Central memory CD8-positive, alpha-beta T cell (primary cell): ENCODE data around the gene MED31.
A peak's percentile ranks its signal among the peaks of the same experiment; 100 is the strongest.
"Not testable (repeated sequence)": the region's sequence is repeated elsewhere in the genome, so short reads cannot be mapped to it uniquely, and the experiment has no call there.

ENCODE experiments used
- ATAC-seq: fragments of 150-1000 bp; cut with Tn5 transposase; replicated peaks from 2 replicates; pipeline ENCODE4 v1.10.0; 2022; ENCODE audit warnings: mild to moderate bottlenecking, moderate FRiP score, moderate number of reproducible peaks; ENCODE audit not compliant: poor library complexity, severe bottlenecking; ENCODE audit errors: extremely low read depth
- DNase-seq, 2 donors: peaks; one replicate each; pipeline ENCODE4 v3.0.0; 2021; ENCODE audit warnings: low spot score in 2 of 2
- H3K27ac Mint-ChIP-seq: one replicate; pipeline ENCODE4 v1.8.0; 2022; ENCODE audit warnings: low read depth, mild to moderate bottlenecking, moderate library complexity, mixed read lengths
- H3K27me3 Mint-ChIP-seq: one replicate; pipeline ENCODE4 v1.8.0; 2022; ENCODE audit warnings: mixed read lengths
- H3K36me3 Mint-ChIP-seq: one replicate; pipeline ENCODE4 v1.8.0; 2022; ENCODE audit warnings: mild to moderate bottlenecking, moderate library complexity, mixed read lengths; ENCODE audit not compliant: insufficient read depth
- H3K4me1 Mint-ChIP-seq: one replicate; pipeline ENCODE4 v1.8.0; 2022; ENCODE audit warnings: mixed read lengths
- H3K4me3 Mint-ChIP-seq: one replicate; pipeline ENCODE4 v1.8.0; 2022; ENCODE audit warnings: mild to moderate bottlenecking, moderate library complexity, mixed read lengths
- H3K9me3 Mint-ChIP-seq: one replicate; pipeline ENCODE4 v1.8.0; 2022; ENCODE audit warnings: mixed read lengths

MED31 gene

DNA sequence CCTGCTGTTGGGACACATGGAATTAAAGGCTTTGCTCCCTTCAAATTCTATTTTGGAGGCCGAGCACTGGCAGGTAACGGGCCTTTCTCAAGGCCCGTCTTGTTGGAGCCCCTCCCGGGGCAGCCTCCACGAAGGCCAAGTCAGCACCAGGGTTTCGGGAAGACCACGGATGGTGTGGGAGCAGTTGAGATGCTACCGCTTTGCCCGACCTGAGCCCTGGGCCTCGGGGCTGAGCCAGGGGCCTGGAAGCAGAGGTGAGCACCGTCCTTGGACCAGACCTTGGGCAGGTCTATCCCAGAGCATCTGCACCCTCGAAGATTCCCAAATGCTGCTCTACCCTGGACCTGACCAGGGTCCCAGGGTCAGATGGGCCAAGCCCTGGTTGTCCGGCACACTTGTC, 23.2 kb upstream of the MED31 start:
- Mint-ChIP-seq H3K9me3 (no peaks in the 10 kb centered on the region), H3K4me1 (peaks cover 12% of the 10 kb centered on the region), H3K27ac (no peak overlapping the region), H3K27me3 (peaks cover 22% of the 10 kb centered on the region), H3K36me3 (no peaks in the 10 kb centered on the region), H3K4me3 (no peak overlapping the region)
- ATAC-seq: no peak
- DNase-seq: no peak

DNA sequence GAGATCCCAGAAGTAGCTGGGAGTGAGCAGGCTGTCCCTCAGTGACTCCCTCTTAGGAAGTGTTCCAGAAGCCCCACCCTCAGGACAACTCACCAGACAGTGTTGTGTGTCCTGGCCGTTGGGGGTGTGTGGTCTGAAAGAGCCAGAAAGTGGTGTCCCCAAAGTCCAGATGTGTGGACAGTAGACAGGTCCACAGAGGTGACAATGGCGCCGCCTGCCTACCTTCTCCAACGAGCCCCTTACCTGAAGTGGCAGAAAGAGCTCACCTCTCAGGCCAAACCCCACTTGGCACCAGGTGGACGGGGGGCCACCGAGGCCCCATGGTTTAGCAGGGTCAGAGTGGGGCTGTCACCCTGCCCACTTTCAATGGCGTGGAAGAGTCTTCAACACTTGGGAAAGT, 20.0 kb upstream of the MED31 start:
- H3K27ac Mint-ChIP-seq: no peak overlapping the region
- ATAC-seq: no peak
- H3K4me1 Mint-ChIP-seq: no peaks in the 10 kb centered on the region
- no peak for DNase-seq
- H3K27me3 Mint-ChIP-seq: no peaks in the 10 kb centered on the region
- no peaks in the 10 kb centered on the region for H3K36me3 Mint-ChIP-seq
- H3K4me3 Mint-ChIP-seq: no peak overlapping the region
- H3K9me3 Mint-ChIP-seq: no peaks in the 10 kb centered on the region

DNA sequence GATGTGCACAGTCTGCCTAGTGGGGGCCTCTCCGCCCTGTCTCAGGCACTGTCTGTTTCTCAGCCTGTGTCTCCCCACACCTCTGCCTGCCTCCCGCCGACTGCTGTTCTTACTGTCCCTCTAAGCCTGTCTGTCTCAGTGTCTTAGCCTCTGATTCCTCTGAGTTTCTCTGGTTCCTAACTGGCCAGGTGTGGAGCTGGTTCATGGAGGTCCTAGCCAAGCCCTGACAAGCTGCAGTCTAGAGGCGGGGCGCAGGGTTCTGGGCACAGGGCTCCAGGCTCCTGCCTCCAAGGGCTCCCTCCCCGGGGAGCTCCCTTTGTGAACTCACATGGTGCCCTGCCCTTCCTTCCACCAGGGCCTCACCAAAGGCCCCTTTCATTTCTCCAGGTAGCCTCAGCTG, 19.6 kb upstream of the MED31 start:
- no peak overlapping the region for H3K27ac Mint-ChIP-seq
- H3K4me1 Mint-ChIP-seq: no peaks in the 10 kb centered on the region
- H3K9me3 Mint-ChIP-seq: no peaks in the 10 kb centered on the region
- no peaks in the 10 kb centered on the region for H3K27me3 Mint-ChIP-seq
- DNase-seq: no peak
- H3K4me3 Mint-ChIP-seq: no peak overlapping the region
- H3K36me3 Mint-ChIP-seq: no peaks in the 10 kb centered on the region
- ATAC-seq: no peak

DNA sequence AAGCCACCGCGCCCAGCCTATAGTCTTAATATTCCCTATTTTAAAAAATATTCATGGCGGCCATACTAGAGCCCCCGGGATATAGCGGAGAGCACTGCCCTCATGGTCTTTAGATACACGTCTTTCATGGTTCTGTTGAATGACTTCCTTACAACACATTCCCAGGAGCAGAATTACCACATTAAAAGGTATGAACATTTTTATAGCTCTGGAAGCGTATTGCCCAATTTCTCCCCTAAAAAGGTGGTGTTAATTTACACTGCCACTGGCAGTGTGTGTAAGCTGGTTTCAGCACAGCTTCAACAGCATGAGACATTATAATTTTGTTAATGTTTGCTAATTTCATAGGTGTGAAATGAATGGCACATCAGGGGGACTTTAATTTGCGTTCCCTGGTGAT, 19.2 kb upstream of the MED31 start:
- Mint-ChIP-seq H3K4me3 (no peak overlapping the region), H3K36me3 (no peaks in the 10 kb centered on the region), H3K27ac (no peak overlapping the region), H3K4me1 (no peaks in the 10 kb centered on the region), H3K9me3 (no peaks in the 10 kb centered on the region), H3K27me3 (no peaks in the 10 kb centered on the region)
- ATAC-seq: no peak
- no peak for DNase-seq

DNA sequence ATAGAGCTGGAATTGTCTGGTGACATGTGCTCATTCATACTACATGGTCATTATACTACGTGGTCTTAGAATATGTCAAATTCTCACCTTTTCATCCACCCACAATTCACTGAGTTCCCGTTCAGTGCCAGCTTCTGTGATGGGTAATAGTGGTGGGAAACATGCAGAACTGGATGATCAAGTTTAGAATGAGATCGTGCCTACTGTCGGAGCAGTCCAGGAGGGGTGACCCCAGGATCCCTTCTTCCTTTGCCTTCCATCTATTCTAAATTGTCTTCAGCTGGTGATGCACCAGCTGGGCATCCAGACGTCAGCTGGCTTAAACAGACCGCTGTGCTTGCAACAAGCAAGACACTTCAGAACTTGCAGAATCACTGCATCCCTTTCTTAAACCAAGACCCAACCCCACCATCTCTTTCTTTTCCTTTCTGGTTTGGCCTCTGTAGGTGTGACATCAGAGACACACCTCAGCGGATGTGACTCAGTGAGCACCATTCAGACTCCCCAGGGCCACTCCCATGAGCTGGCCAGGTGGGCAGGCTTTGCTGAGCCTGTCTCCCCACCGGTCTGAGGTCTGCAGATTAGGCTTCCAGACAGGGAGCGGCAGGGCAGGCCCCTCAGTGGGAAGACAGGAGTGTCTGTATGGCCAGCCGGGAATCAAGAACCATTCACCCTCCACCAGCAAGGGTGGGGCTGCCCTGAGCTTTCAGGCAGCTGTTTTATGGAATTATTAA, 18.2 kb upstream of the MED31 start:
- peaks cover 5% of the 10 kb centered on the region for H3K4me1 Mint-ChIP-seq
- DNase-seq (no peak), ATAC-seq (no peak)
- H3K27ac Mint-ChIP-seq: no peak overlapping the region
- H3K9me3 Mint-ChIP-seq: no peaks in the 10 kb centered on the region
- H3K4me3 Mint-ChIP-seq: no peak overlapping the region
- no peaks in the 10 kb centered on the region for H3K27me3 Mint-ChIP-seq
- H3K36me3 Mint-ChIP-seq: no peaks in the 10 kb centered on the region

DNA sequence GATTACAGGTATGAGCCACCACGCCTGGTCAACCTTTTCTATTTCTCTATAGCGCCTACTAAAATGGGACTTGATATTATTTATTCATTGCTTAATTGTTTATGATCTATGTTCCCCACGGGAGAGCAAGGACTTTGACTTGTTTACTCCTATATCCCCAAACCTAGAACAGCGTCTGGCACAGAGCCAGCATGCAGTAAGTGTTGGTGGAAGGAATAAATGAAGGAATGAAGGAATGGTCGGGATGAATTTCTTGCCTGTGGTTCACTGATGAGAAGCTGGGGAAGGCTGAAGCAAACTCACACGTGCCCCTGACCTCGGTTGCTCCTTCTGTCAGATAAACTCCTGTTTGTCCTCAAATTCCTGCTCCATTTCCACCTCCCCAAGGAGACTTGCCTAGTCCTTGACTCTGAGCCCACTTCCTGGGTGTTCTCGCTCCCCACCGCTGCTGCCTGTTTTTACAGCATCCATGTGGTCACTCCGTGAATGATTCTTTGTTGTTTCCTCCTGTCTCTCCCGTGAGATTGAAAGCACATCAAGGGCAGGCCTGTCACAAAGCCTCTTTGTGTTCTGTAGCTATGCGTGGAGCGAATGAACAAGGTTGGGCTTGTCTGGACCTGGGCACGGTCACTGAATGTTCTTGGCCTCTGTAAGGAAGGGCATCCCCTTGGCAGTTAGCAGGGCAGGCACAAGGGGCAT, 17.5 kb upstream of the MED31 start:
- Mint-ChIP-seq H3K4me3 (no peak overlapping the region), H3K4me1 (peaks cover 5% of the 10 kb centered on the region), H3K27ac (no peak overlapping the region), H3K36me3 (no peaks in the 10 kb centered on the region), H3K9me3 (no peaks in the 10 kb centered on the region), H3K27me3 (no peaks in the 10 kb centered on the region)
- no peak for ATAC-seq
- no peak for DNase-seq

DNA sequence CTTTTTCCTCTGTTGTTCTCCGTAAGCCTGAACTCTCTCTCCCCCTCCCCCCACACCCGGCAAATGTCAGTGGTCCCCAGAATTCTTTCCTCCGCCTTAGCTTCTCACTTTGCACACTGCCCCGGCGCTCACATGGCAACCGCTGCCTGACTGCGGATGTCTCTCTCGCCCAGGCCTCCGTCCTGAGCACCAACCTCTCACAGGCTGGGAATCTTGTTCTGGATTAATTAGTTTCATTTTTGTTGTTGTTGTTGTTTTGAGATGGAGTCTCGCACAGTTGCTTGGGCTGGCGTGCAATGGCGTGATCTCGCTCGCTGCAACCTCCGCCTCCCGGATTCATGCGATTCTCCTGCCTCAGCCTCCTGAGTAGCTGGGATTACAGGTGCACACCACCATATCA, 16.8 kb upstream of the MED31 start:
- no peaks in the 10 kb centered on the region for H3K9me3 Mint-ChIP-seq
- H3K27me3 Mint-ChIP-seq: no peaks in the 10 kb centered on the region
- H3K4me3 Mint-ChIP-seq: no peak overlapping the region
- H3K36me3 Mint-ChIP-seq: no peaks in the 10 kb centered on the region
- ATAC-seq (no peak), DNase-seq (no peak)
- H3K27ac Mint-ChIP-seq: no peak overlapping the region
- H3K4me1 Mint-ChIP-seq: peaks cover 5% of the 10 kb centered on the region

DNA sequence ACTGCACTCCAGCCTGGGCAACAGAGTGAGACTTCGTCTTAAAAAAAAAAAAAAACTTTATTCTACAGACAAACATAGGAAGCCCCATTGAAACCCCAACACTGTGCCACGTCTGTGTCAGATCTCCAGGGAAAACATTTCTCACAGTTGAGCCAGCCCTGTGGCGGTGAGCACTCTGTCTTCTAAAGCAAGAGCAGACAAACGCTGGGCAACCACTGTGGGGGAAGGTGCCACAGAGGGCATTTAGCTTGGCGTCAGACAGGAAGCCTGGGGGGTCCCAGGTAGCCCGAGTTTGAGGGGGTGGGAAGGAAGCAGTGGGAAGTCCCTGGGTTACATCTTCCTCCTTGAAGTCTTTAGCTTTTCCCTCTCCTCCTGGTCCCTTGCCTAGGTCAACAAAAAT, 16.1 kb upstream of the MED31 start:
- Mint-ChIP-seq H3K9me3 (no peaks in the 10 kb centered on the region), H3K36me3 (peaks cover 2% of the 10 kb centered on the region), H3K27ac (no peak overlapping the region), H3K4me3 (no peak overlapping the region), H3K27me3 (no peaks in the 10 kb centered on the region), H3K4me1 (peaks cover 5% of the 10 kb centered on the region)
- ATAC-seq (no peak), DNase-seq (no peak)

DNA sequence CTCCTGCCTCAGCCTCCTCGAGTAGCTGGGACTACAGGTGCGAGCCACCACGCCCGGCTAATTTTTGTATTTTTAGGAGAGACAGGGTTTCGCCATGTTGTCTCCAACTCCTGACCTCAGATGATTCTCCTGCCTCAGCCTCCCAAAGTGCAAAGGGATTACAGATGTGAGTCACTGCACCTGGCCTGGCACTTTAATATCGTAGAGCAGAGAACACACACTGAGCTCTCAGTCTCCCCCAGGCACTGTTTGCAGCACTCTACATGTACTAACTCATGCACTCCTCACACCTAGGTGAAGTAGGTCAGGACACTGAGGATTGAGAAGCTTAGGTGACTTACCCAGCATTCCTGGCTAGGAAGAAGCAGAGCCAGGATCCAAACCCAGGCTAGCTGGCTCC, 15.2 kb upstream of the MED31 start:
- no peak for DNase-seq
- H3K4me1 Mint-ChIP-seq: peaks cover 5% of the 10 kb centered on the region
- H3K9me3 Mint-ChIP-seq: no peaks in the 10 kb centered on the region
- no peak overlapping the region for H3K4me3 Mint-ChIP-seq
- H3K36me3 Mint-ChIP-seq: peaks cover 2% of the 10 kb centered on the region
- no peaks in the 10 kb centered on the region for H3K27me3 Mint-ChIP-seq
- no peak for ATAC-seq
- no peak overlapping the region for H3K27ac Mint-ChIP-seq

DNA sequence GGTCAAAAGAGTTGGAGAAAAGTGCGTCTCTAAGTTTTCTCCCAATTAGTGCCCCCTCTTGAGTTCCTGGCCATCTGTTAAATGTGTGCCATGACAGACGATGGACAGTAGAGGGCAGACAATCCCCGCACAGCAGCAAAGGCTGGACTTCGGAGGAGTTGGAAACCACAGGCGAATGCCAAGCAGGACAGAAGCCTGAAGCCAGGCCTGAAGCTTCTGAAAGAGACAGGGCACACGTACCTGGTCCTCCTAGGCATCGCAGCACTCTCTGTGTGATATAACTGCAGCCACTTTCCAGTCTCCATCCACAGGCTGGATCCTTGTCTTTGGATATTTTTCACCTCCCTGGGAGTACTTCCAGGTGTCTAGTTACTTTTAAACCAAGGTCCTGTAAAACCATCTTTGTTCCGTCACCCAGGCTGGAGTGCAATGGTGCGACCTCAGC, 14.7 kb upstream of the MED31 start:
- no peak overlapping the region for H3K27ac Mint-ChIP-seq
- no peak for DNase-seq

DNA sequence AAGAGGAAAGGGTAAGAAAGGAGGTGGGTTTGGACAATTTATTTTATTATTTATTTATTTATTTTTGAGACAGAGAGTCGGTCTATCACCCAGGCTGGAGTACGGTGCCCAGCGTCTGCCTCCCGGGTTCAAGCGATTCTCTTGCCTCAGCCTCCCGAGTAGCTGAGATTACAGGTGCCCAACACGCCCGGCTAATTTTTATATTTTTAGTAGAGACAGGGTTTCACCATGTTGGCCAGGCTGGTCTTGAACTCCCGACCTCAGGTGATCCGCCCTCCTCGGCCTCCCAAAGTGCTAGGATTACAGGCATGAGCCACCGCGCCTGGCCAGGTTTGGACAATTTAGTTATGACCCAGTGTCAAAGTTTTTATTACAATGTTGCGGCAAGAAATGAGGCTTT, 11.8 kb upstream of the MED31 start:
- H3K4me1 Mint-ChIP-seq: peaks cover 30% of the 10 kb centered on the region
- H3K27me3 Mint-ChIP-seq, ATAC-seq, H3K4me3 Mint-ChIP-seq, H3K9me3 Mint-ChIP-seq, H3K36me3 Mint-ChIP-seq, DNase-seq, H3K27ac Mint-ChIP-seq: not testable (repeated sequence)

More for the DNA sequence above, 14.7 kb upstream of the MED31 start:
- Mint-ChIP-seq H3K4me3 (no peak overlapping the region), H3K9me3 (no peaks in the 10 kb centered on the region), H3K27me3 (no peaks in the 10 kb centered on the region), H3K36me3 (peaks cover 2% of the 10 kb centered on the region), H3K4me1 (peaks cover 10% of the 10 kb centered on the region)
- no peak for ATAC-seq

DNA sequence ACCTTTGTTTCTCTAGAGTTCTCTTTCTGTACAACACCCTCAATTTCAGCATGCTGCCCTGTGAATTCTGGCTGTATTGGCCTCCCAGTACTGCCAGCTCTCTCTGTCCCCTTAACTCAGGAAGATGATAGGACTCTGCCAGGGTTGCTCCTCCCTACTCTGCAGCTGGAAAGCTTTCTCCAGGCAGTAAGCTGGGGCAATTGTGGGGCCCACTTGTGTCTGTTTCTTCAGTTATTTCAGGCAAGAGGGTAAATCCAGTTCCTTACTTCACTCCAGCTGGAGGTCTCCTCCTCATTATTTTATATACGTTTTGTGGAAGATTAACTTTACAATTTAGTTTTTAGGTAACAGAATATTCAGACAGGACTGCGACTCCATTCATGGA, 10.1 kb upstream of the MED31 start:
- Mint-ChIP-seq H3K27me3 (no peaks in the 10 kb centered on the region), H3K27ac (no peak overlapping the region), H3K9me3 (no peaks in the 10 kb centered on the region), H3K4me3 (peak overlapping the region; percentile 6), H3K4me1 (peaks cover 42% of the 10 kb centered on the region), H3K36me3 (peaks cover 5% of the 10 kb centered on the region)
- ATAC-seq (no peak), DNase-seq (no peak)

DNA sequence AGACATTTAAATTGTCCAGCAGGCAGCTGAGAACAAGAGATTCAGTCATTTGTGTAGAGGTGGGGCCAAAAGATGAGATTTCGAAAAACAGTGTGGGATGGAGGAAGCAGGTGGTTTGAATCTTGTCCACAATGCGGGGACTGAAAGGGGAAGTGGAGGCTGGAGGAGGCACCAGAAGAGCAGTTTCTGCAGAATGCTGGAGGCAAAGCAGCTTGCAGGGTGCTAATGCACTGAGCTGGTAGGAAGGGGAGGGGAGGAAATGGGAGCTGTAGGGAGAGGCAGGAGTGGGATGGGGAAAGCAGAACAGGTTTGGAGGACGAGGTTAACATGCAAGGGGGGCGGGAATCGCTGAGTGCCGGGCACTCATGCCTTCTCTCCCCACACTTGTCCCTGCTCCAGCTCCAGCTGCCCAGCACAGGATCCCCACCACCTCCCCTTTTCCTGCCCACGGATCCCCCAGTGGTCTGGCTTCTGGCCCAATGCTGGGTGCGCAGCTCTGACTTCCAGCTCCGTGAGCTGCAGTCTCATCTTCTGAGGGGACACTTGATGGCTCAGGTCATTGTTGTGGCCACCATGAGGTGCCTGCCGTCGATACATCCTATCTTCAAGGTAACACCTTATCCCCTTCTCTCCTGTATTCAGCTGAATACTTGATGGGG, 9.5 kb upstream of the MED31 start:
- peaks cover 8% of the 10 kb centered on the region for H3K36me3 Mint-ChIP-seq
- ATAC-seq (no peak), DNase-seq (no peak)
- H3K4me3 Mint-ChIP-seq: peak overlapping the region; percentile 6
- peaks cover 42% of the 10 kb centered on the region for H3K4me1 Mint-ChIP-seq
- no peaks in the 10 kb centered on the region for H3K9me3 Mint-ChIP-seq
- H3K27ac Mint-ChIP-seq: peak overlapping the region; percentile 9
- no peaks in the 10 kb centered on the region for H3K27me3 Mint-ChIP-seq
